K562 (cell line): ENCODE results near the gene IQCK. TPM values are rescaled to one million over a fixed set of nuclear protein-coding genes. Genes with fewer than 3 reads are reported as not detected.

Experiments
- ARID2 ChIP-seq: fragments of 450-650 bp; IDR thresholded peaks from 2 replicates; pipeline ENCODE4 v1.6.1; 2017; ENCODE audit warnings: antibody characterized with exemption, mild to moderate bottlenecking
- ATF1 ChIP-seq, 2 experiments: fragments of 450-650 bp in 1 of 2; IDR thresholded peaks; 2 replicates each; pipeline ENCODE4 v1.6.1; 2016; ENCODE audit warnings: missing compliant biosample characterization in 1 of 2, missing genetic modification characterization in 1 of 2
- BHLHE40 ChIP-seq: IDR thresholded peaks from 2 replicates; pipeline ENCODE4 v1.6.1; 2011; ENCODE audit warnings: low read length, improper control_type of control experiment
- CBX3 ChIP-seq, 2 experiments: IDR thresholded peaks; 1 replicate in 1 of 2; 2 replicates in 1 of 2; pipeline ENCODE4 v1.6.1; 2012; ENCODE audit warnings: inconsistent platforms in 2 of 2, low read length in 2 of 2, borderline replicate concordance in 1 of 2, control low read depth in 1 of 2
- CC2D1A ChIP-seq: fragments of 450-650 bp; IDR thresholded peaks from 2 replicates; pipeline ENCODE4 v1.6.1; 2017; ENCODE audit warnings: mild to moderate bottlenecking
- CREB1 ChIP-seq, 2 experiments: sonication (generic) in 1 of 2; formaldehyde crosslinking in 1 of 2; IDR thresholded peaks; 2 replicates each; pipeline versions ENCODE4 v1.6.1 to v1.8.0; 2012 to 2022; ENCODE audit warnings: inconsistent platforms in 1 of 2, mild to moderate bottlenecking in 1 of 2, missing genetic modification reagents in 1 of 2, moderate library complexity in 1 of 2
- EP400 ChIP-seq: fragments of 450-650 bp; IDR thresholded peaks from 2 replicates; pipeline ENCODE4 v1.6.1; 2017; ENCODE audit warnings: antibody characterized with exemption, mild to moderate bottlenecking, moderate library complexity
- GABPB2 ChIP-seq: fragments of 250-450 bp; sonication (Bioruptor Pico); conservative IDR thresholded peaks from 2 replicates; pipeline ENCODE4 v1.5.1; 2021; ENCODE audit warnings: mild to moderate bottlenecking
- KDM4B ChIP-seq, 2 experiments: fragments of 450-650 bp in 1 of 2; sonication (generic) in 1 of 2; IDR thresholded peaks; 2 replicates each; pipeline ENCODE4 v1.6.1; 2016 to 2017; ENCODE audit warnings: borderline replicate concordance in 2 of 2, antibody characterized with exemption in 1 of 2, low read depth in 1 of 2, mild to moderate bottlenecking in 1 of 2
- KLF16 ChIP-seq: IDR thresholded peaks from 2 replicates; pipeline ENCODE4 v1.6.1; 2016; ENCODE audit warnings: antibody characterized with exemption
- MBD1 ChIP-seq: fragments of 250-450 bp; sonication (Bioruptor Pico); IDR thresholded peaks from 2 replicates; pipeline ENCODE4 v1.8.0; 2022; ENCODE audit warnings: inconsistent platforms
- NRF1 ChIP-seq, 2 experiments: fragments of 450-650 bp; IDR thresholded peaks in 1 of 2; conservative IDR thresholded peaks in 1 of 2; 2 replicates each; pipeline ENCODE4 v1.6.1; 2014; ENCODE audit warnings: mild to moderate bottlenecking in 2 of 2
- PREB ChIP-seq: sonication (generic); formaldehyde crosslinking; IDR thresholded peaks from 2 replicates; pipeline ENCODE4 v1.8.1; 2023; ENCODE audit warnings: mild to moderate bottlenecking, missing genetic modification reagents
- SMC3 ChIP-seq: conservative IDR thresholded peaks from 2 replicates; pipeline ENCODE4 v1.6.1; 2011; ENCODE audit warnings: low read depth, low read length, improper control_type of control experiment; ENCODE audit not compliant: insufficient read depth
- STAG1 ChIP-seq: sonication (generic); formaldehyde crosslinking; IDR thresholded peaks from 2 replicates; pipeline ENCODE4 v1.5.0; 2020; ENCODE audit warnings: missing genetic modification reagents, borderline replicate concordance
- YY1 ChIP-seq, 3 experiments: IDR thresholded peaks; 2 replicates each; pipeline ENCODE4 v1.6.1; 2011; ENCODE audit warnings: low read length in 2 of 3, mild to moderate bottlenecking in 2 of 3, moderate library complexity in 2 of 3, borderline replicate concordance in 1 of 3, control low read depth in 1 of 3, low read depth in 1 of 3; ENCODE audit not compliant: insufficient read depth in 3 of 3, insufficient replicate concordance in 2 of 3, control insufficient read depth in 1 of 3, insufficient read length in 1 of 3; ENCODE audit errors: extremely low read depth in 1 of 3
- ZKSCAN1 ChIP-seq: fragments of 150-350 bp; IDR thresholded peaks from 2 replicates; pipeline ENCODE4 v1.6.1; 2016; ENCODE audit warnings: low read depth, low read length
- polyA plus RNA-seq, 8 experiments: library from polyadenylated mRNA; depleted of rRNA in 4 of 8; stranded (reverse) in 5 of 8; unstranded in 3 of 8; fragments of >200 nt; fragmentation: Nextera tagmentation in 2 of 8; fragmentation: Illumina TruSeq in 1 of 8; extraction: Ambion mirVana in 2 of 8; extraction: Trizol in 1 of 8; gene quantifications; 2 replicates each; pipeline versions ENCODE4 v1.2.1 to v1.2.3, GENCODE V29; 2011 to 2014; ENCODE audit warnings: inconsistent platforms in 1 of 8, missing spikeins in 1 of 8
- total RNA-seq, 7 experiments: library from RNA; depleted of rRNA in 6 of 7; stranded (reverse); fragments of >200 nt in 6 of 7; fragmentation: Illumina TruSeq in 2 of 7; extraction: Trizol in 2 of 7; gene quantifications; 2 replicates each; pipeline versions ENCODE4 v1.2.1 to v1.2.3, GENCODE V29; 2011 to 2021; ENCODE audit warnings: low replicate concordance in 1 of 7
- TF ChIP-seq, protein P1 (sequence below), 2 experiments: fragments of 450-650 bp; conservative IDR thresholded peaks; 2 replicates each; pipeline ENCODE4 v1.6.1; 2017; ENCODE audit warnings: mild to moderate bottlenecking in 2 of 2, moderate library complexity in 2 of 2
- TF ChIP-seq, protein P2 (sequence below), 2 experiments: fragments of 250-450 bp in 1 of 2; fragments of 450-650 bp in 1 of 2; sonication (Bioruptor Pico) in 1 of 2; IDR thresholded peaks; 2 replicates each; pipeline versions ENCODE4 v1.6.1 to v1.8.0; 2016 to 2021; ENCODE audit warnings: mild to moderate bottlenecking in 2 of 2, moderate library complexity in 2 of 2, missing compliant biosample characterization in 1 of 2, missing genetic modification characterization in 1 of 2

Gene IQCK
- total and polyA plus RNA-seq, 9 of the 15 experiments (the other 6 are each of a cell fraction or from before 2014, with no cell fraction given) = 5.2 to 12.2 (median 7.3) TPM

GRCh38 chr16:19886073-19886941, 168.2 kb downstream of the IQCK start (continued):
- TF ChIP-seq YY1 (IDR thresholded peaks at IDR 0.05; ENCODE audit: borderline replicate concordance in 1 of 3, control insufficient read depth in 1 of 3, extremely low read depth in 1 of 3, insufficient read depth in 3 of 3, insufficient read length in 1 of 3, insufficient replicate concordance in 2 of 3, low read depth in 1 of 3, low read length in 2 of 3) = peak in 2 of 3 experiments; percentile 56 to 72
- TF ChIP-seq CBX3 (IDR thresholded peaks at IDR 0.05; ENCODE audit: borderline replicate concordance in 1 of 2, low read length in 2 of 2) = peak in 1 of 2 experiments; percentile 71; a peak in 1 of 3 replicates
- TF ChIP-seq, protein P1, sequence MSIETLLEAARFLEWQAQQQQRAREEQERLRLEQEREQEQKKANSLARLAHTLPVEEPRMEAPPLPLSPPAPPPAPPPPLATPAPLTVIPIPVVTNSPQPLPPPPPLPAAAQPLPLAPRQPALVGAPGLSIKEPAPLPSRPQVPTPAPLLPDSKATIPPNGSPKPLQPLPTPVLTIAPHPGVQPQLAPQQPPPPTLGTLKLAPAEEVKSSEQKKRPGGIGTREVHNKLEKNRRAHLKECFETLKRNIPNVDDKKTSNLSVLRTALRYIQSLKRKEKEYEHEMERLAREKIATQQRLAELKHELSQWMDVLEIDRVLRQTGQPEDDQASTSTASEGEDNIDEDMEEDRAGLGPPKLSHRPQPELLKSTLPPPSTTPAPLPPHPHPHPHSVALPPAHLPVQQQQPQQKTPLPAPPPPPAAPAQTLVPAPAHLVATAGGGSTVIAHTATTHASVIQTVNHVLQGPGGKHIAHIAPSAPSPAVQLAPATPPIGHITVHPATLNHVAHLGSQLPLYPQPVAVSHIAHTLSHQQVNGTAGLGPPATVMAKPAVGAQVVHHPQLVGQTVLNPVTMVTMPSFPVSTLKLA (conservative IDR thresholded peaks at IDR 0.05) = peak in 1 of 2 experiments; percentile 51; a peak in 1 of 4 replicates
- TF ChIP-seq NRF1 (conservative IDR thresholded peaks at IDR 0.05 in 1 of 2, IDR thresholded peaks at IDR 0.05 in 1 of 2) = peak; percentile 26 to 42; a peak in 1 of 4 replicates
- TF ChIP-seq CREB1 (IDR thresholded peaks at IDR 0.05) = no peak
- TF ChIP-seq CREB1 (CRISPR knock-in tag; IDR thresholded peaks at IDR 0.05) = 0 out of 2 replicates have a peak, but pooled peaks have one; percentile 16
- TF ChIP-seq KLF16 = peak; percentile 68; the same call in 1 of the 2 replicates
- TF ChIP-seq EP400 = peak; percentile 77
- peak; percentile 100 for TF ChIP-seq SMC3
- 0 out of 2 replicates have a peak, but pooled peaks have one; percentile 53 for TF ChIP-seq MBD1 (CRISPR knock-in tag)
- TF ChIP-seq GABPB2 = no peak
- TF ChIP-seq PREB = 0 out of 2 replicates have a peak, but pooled peaks have one; percentile 58
- peak; percentile 43; the same call in 1 of the 2 replicates for TF ChIP-seq BHLHE40
- 0 out of 2 replicates have a peak, but pooled peaks have one; percentile 25 for TF ChIP-seq ZKSCAN1
- no peak for TF ChIP-seq ATF1 (CRISPR knock-in tag; IDR thresholded peaks at IDR 0.05)
- TF ChIP-seq ATF1 (tag; IDR thresholded peaks at IDR 0.05) = peak; percentile 40; the same call in 1 of the 2 replicates
- TF ChIP-seq STAG1 (CRISPR knock-in tag) = peak; percentile 98
- peak; percentile 92 for TF ChIP-seq ARID2
- 0 out of 4 replicates have a peak, but pooled peaks of 1 of the 2 experiments have one; percentile 29 for TF ChIP-seq KDM4B (IDR thresholded peaks at IDR 0.05; ENCODE audit: borderline replicate concordance in 2 of 2, low read depth in 1 of 2)
- TF ChIP-seq, protein P2, sequence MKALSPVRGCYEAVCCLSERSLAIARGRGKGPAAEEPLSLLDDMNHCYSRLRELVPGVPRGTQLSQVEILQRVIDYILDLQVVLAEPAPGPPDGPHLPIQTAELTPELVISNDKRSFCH (CRISPR knock-in tag; IDR thresholded peaks at IDR 0.05) = no peak
- TF ChIP-seq, protein P2 (tag; IDR thresholded peaks at IDR 0.05) = no peak
- peak; percentile 88 for TF ChIP-seq CC2D1A
